NCI-H524 (cell line): ENCODE data around the gene AQP10.
A peak's percentile ranks its signal among the peaks of the same experiment; 100 is the strongest.
"Not testable (repeated sequence)": the region's sequence is repeated elsewhere in the genome, so short reads cannot be mapped to it uniquely, and the experiment has no call there.

Source experiments
- DNase-seq, 2 experiments: peaks; one replicate each; lab custom pipeline; 2025; lab: John Stamatoyannopoulos, UW

AQP10 gene

GRCh38 chr1:154324241-154324640 is 3.3 kb downstream of the AQP10 start:
- DNase-seq, result no peak

- DNase-seq, result peak; percentile 57 to 77
Observed at GRCh38 chr1:154324669-154325582, 4.0 kb downstream of the AQP10 start, which contains the start of gene ATP8B2. Gene ATP8B2, plus strand, starts transcription at chr1:154325525. Its CDS starts 2,617 bp downstream, at chr1:154328142.

- DNase-seq, result peak; percentile 22 to 71
Observed at GRCh38 chr1:154325583-154326545, 5.0 kb downstream of the AQP10 start.

GRCh38 chr1:154326546-154327465 is 5.9 kb downstream of the AQP10 start:
- DNase-seq, result no peak

- DNase-seq, result no peak
Observed at GRCh38 chr1:154327466-154328317, 6.8 kb downstream of the AQP10 start.

GRCh38 chr1:154328318-154329151 is 7.6 kb downstream of the AQP10 start:
- DNase-seq, result no peak

- no peak for DNase-seq
Observed at GRCh38 chr1:154329152-154329521, 8.2 kb downstream of the AQP10 start.

GRCh38 chr1:154329551-154330131 is 8.7 kb downstream of the AQP10 start:
- no peak for DNase-seq

GRCh38 chr1:154330669-154331068 is 9.8 kb downstream of the AQP10 start:
- no peak for DNase-seq

GRCh38 chr1:154334079-154335024 is 13.5 kb downstream of the AQP10 start:
- DNase-seq, result no peak

- peak; percentile 24 to 73 for DNase-seq
Observed at GRCh38 chr1:154335025-154335714, 14.3 kb downstream of the AQP10 start.

GRCh38 chr1:154337253-154337894 is 16.5 kb downstream of the AQP10 start:
- no peak for DNase-seq

GRCh38 chr1:154338875-154339274 is 18.0 kb downstream of the AQP10 start:
- DNase-seq, result no peak

- DNase-seq, result not testable (repeated sequence)
Observed at GRCh38 chr1:154341366-154341765, 20.5 kb downstream of the AQP10 start.

- DNase-seq, result no peak
Observed at GRCh38 chr1:154342132-154342531, 21.2 kb downstream of the AQP10 start.

- DNase-seq, result no peak
Observed at GRCh38 chr1:154342836-154343472, 22.1 kb downstream of the AQP10 start.
